ENCODE results near the gene BMP2K.
"Not testable (repeated sequence)": the region's sequence is repeated elsewhere in the genome, so short reads cannot be mapped to it uniquely, and the experiment has no call there.

DNA sequence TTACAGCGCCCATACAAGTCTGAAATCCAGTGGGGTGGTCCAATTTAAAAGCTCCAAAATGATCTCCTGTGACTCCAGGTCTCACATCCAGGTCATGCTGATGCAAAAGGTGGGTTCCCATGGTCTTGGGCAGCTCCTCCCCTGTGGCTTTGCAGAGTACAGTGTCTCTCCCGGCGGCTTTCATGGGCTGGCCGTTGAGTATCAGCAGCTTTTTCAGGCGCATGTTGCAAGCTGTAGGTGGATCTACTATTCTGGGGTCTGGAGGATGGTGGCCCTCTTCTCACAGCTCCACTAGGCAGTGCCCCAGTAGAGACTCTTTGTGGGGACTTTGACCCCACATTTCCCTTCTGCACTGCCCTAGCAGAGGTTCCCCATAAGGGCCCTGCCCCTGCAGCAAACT lies 92.6 kb downstream of the BMP2K start:
- TF ChIP-seq CTCF (conservative IDR thresholded peaks at IDR 0.05; ENCODE audit: low read length); EZH2phosphoT487 (IDR thresholded peaks at IDR 0.05; ENCODE audit: borderline replicate concordance): not testable (repeated sequence)

Measured in Loucy (cell line).